ENCODE data around the gene ATP8B3.
"Not testable (repeated sequence)": the region's sequence is repeated elsewhere in the genome, so short reads cannot be mapped to it uniquely, and the experiment has no call there.

The ATP8B3 gene

DNA sequence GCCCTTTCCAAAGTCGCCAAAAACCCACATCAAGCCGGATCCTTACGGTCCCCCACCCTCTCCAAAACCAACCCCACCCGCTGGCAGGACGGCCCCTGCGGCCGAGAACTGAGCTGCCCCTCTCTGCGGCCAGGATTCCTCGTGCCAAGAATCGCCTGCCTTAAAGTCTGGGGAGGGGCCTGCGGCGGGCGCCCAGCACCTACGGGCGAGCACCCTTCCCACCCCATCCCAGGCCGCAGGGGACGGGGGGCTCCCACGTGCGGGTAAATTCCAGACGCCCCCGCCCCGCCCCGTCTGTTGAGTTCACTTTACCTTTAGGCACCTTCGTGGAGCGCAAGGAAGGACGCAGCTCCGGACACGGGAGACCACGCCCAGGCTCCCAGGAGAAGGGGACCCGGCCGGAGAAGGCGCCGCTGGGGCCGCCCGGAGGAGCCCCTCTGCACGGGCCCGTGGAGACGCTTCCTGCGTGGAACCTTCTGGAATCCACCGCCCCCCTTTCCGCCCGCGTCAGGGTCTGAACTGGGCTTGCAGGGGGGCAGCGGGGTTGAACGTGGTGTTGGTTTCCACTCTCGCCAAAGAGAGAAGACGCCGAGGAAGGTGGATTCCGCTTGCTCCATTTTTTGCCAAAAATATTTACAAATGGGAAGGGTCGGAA is 36.0 kb downstream of the ATP8B3 start:
- DNase-seq (ENCODE audit: insufficient read length, low spot score) = no peak
- FAIRE-seq = no peak

DNA sequence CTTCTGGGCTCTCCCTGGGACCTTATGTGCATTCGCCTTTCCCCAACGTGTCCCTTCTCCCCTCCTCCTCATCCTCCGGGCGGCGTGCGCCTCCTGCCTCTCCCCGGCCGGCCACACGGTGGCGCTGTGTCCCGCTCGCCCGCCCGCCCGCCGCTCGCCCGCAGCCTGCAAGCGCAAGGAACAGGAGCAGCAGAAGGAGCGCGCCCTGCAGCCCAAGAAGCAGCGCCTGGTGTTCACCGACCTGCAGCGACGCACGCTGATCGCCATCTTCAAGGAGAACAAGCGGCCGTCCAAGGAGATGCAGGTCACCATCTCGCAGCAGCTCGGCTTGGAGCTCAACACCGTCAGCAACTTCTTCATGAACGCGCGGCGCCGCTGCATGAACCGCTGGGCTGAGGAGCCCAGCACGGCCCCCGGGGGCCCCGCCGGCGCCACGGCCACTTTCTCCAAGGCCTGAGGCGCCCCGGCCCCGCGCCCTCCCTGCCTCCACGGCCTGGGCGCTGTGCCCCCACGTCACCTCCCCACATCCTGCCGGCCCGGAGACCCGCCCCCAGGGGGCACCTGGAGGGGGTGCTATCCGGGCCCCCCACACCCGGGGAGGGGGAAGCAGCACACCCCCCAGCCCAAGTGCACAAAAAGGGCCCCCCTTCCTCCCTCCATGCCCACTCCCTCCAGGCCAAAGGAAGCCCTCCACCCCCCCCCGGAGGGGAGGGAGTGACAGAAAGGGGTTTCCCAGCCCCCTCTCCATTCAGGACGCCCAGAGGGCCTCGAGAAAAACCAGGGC is 36.9 kb downstream of the ATP8B3 start:
- FAIRE-seq = no peak
- DNase-seq (ENCODE audit: insufficient read length, low spot score) = peak; percentile 57

DNA sequence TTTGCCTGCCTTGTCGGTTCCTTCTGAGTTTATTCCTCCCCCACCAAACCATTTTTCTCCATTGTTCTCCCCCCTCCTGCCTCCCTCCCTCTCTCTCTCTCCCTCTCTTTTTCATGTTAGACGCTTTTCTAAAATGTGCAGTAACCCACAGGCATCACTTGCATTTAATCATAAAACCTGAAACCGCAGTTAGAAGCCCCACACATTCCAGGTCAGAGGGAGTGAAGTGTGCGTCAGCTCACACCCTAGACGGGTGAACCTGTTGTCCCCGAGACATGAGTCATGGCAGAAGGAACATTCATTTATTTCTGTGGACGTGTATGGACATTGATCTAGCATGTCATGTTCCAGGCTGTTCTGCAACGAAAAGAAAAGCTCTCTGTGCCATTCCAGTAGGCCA is 38.9 kb downstream of the ATP8B3 start:
- FAIRE-seq (peak; percentile 28), DNase-seq (ENCODE audit: insufficient read length, low spot score) (peak; percentile 77)

DNA sequence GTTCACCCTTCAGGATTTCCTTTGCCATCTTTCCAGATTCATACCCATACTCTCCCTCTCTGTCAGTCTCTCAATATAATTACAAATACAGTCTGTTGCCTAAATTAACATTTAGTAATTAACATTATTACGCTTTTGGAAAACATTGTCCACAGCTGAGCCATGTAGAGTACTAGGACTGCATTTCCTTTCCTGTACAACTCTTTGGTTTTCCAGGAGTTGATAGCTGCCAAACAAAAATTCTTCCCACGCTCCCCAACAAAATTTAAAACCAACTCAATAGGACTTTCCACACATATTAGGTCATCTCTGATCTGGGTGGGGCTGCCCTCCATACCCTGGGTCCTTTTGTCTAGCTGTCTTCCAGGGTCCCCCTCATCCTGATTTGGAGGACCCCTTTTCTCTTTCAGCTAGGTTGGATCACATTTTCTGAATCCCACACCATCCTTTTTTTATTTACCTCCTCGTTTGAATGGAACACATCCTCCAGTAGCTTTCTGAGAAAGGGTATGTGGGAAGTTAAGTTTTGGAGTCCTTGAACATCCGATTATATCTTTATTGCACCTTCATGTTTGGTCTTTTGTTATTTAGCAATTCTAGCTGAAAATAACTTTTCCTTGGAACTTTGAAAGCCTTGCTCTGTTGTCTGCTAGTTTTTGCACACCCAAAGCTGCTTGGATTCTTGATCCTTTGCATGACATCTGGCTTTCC is 41.1 kb downstream of the ATP8B3 start:
- DNase-seq (ENCODE audit: insufficient read length, low spot score) (no peak), FAIRE-seq (no peak)

DNA sequence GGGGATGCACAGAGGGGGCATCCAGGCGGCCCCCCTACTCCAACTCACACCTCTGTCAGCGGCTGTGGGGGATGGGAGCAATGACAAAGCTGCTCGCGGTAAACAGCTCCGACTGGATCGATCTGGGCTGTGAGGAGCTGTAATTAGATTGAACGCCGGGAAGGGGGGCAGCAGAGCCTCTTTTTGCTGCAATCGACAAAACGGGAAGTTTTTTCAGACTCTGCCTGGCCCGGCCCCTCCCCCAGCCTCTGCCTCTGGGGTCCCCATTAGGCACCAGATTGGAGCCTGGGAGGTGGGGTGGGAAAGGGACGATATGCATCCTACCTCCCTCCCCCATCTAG is 42.5 kb downstream of the ATP8B3 start:
- DNase-seq (ENCODE audit: insufficient read length, low spot score) (no peak), FAIRE-seq (no peak)

DNA sequence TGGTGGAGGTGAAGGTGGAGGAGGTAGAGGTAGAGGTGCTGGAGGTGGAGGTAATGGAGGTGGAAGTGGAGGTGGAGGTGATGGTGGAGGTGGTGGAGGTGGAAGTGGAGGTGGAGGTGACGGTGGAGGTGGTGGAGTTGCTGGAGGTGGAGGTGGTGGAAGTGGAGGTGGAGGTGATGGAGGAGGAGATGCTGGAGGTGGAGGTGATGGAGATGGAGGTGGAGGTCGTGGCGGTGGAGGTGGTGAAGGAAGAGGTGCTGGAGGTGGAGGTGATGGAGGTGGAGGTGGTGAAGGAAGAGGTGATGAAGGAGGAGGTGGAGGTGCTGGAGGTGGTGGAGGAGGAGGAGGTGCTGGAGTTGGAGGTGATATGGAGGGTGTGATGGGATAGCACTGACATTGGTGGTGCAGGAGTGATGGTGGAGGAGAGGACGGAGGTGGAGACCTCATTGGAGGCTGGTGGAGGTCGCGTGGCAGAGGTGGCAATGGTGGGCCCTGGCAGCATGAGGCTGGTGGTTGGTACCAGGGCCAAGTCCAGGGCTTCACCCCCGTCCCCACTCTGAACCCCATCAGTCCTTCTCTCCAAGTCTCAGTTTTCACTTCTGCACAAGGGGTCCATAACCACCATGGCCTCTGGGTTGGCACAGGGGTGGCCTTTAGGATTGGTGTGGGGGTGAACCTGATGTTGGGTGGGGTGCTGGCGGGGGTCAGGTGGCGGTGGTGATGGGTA is 43.0 kb downstream of the ATP8B3 start:
- no peak for DNase-seq (ENCODE audit: insufficient read length, low spot score)
- FAIRE-seq = peak; percentile 79

DNA sequence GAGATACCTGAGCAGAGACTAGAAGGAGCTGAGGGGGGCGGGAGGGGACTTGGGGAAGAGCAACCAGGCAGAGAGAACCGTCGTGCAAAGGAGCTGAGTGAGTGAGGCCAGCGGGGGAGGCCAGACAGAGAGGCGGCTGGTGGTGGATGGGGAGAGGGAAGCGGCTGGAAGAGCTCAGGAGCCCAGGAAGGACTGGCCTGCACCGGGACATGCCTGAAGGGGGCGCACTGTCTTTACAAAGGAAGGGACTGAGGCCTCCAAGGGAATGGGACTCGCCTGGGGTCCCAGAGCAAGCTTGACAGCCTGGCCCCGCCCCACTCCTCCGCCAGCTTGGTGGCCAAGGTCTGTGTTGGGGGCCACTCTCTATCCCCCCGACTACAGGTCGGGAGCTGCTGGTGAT is 43.8 kb downstream of the ATP8B3 start:
- DNase-seq (ENCODE audit: insufficient read length, low spot score) (no peak), FAIRE-seq (no peak)

DNA sequence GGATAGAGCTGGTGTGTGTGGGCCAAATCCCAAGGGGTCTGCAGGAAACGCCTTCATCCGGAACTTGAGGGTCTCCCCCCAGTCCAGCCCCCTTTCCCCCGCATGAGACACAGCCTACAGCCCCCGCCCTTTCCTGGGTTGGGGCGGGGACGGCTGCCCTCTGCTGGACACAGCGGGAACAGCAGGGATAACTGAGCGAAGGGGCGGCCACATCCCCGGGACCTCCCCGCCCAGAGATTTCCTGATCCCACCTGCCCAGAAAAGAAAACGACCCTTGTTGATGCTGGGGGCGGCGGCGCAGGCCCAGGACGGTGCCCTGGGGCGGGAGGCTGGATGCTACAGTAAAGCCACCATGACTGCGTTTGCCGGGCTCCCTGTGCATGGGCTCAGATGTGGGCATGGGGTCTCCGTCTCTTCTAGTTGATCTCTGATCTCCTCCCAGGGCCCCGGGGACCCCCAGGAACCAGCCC is 44.6 kb downstream of the ATP8B3 start:
- FAIRE-seq (no peak), DNase-seq (ENCODE audit: insufficient read length, low spot score) (peak; percentile 75)

DNA sequence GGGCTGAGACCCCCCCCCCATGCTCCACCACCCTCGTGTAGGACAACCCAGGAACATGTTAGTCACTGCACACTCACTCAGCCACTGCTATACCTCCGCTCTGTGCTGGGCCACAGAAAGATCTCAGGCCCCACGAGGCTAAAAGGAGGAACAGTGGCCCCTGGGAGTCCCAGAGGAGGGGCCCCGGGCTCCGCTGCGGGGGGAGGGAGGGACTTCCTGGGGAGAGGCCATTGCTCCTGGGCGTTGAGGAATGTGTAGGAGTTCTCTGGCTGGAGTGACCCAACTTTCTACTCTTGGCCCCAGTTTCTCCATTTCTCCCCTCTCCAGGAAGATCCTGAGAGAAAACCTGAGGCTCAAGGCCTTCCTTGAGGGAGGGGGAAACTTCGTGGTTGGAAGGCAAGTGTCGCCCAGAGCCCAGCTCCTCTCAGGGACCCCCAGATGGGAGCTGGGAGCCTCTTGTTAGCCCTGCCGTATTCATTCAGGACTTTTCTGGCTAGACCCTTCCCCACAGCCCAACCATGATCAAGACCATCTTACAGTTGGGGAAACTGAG is 45.2 kb downstream of the ATP8B3 start:
- FAIRE-seq = no peak
- no peak for DNase-seq (ENCODE audit: insufficient read length, low spot score)

DNA sequence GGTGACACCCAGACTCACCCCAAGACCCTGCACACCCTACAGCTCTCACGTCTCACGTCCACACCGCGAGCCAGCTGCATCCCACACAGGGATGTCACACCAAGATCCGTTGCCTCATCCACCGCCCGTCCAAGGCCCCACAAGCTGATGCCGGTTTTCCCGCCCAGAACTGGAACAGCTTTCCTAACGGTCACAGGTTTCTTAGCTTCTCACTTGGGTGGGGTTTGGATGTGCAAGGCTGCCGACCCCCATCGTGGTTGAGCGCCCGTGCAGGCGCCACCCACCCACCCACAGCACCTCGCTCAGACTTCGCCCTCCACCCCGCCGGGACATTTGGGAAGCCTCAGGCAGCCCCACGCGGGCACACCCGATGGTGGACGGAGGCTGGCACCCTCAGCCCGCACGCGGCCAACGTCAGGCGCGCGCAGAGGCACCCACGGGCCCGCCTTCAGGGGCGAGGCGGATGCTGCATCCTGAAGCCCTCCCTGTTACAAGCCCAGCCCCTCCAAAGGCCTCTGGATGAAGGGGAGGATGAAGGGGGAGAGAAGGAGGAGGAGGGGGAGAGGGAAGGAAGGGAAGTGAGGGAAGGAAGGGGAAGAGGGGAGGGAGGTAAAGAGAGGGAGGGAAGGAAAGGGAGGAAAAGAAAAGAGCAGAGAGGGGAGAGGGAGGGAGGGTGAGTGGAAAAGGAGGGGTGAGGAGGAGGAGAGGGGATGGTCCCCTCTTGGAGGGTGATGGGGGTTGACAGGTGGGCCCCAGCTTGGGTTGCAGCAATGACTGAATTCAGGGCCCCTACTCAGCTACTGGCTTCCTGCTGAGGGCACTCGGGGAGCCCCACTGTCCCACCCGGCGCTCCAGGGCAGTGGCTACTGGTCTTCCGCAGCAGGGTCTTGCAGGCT is 45.9 kb downstream of the ATP8B3 start:
- FAIRE-seq (no peak), DNase-seq (ENCODE audit: insufficient read length, low spot score) (no peak)

DNA sequence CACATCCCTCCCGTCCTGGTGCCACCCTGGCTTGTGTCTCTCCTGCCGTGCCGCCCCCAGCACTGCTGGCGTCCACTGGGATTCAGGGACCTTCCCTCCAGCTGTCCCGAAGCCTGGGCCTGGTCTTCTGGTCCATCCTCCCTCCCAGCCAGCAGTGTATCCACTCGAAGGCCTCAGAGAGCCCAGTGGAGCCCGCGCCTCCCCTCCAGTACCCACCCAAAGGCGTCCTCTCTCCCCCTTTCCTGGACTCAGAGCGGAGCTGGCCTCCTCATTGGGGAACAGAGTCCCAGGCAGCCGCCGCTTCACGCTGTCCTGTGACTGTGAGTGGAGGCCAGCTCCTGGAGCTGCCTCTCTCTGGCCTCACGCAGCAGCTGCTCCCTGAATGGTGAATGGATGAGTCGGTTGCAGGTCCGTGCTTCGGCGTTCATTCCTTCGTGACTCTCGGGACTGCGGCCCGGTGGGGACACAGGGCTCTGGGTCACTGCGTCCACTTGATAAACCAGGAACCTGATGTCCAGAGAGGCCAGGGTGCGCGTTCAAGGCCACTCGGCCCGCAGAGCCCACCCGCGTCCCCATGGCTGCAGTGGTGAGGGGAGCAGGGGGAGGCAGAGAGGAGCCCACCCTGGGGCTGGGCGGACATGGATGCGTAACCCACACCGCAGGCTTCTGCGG is 46.7 kb downstream of the ATP8B3 start:
- DNase-seq (ENCODE audit: insufficient read length, low spot score) = no peak

DNA sequence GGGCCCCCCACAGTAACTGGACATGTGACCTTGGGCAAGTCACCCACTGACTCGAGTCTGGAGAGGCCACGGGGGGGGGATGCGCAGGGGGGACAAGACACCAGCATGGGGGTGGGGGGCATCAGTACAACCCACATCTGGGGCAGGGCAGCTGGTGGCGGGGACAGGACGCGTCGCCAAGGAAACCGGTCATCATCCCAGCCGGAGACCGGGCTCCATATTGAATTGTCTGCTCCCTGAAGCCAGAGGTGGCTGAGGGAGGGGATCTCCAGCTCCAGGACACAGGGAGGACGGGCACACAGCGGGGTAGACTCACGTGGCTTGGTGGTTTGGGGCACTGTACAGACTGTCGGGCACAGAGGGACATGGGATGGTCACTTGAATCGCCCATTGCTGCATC is 47.3 kb downstream of the ATP8B3 start:
- DNase-seq (ENCODE audit: insufficient read length, low spot score) (no peak), FAIRE-seq (no peak)

More for the DNA sequence above, 46.7 kb downstream of the ATP8B3 start:
- no peak for FAIRE-seq

DNA sequence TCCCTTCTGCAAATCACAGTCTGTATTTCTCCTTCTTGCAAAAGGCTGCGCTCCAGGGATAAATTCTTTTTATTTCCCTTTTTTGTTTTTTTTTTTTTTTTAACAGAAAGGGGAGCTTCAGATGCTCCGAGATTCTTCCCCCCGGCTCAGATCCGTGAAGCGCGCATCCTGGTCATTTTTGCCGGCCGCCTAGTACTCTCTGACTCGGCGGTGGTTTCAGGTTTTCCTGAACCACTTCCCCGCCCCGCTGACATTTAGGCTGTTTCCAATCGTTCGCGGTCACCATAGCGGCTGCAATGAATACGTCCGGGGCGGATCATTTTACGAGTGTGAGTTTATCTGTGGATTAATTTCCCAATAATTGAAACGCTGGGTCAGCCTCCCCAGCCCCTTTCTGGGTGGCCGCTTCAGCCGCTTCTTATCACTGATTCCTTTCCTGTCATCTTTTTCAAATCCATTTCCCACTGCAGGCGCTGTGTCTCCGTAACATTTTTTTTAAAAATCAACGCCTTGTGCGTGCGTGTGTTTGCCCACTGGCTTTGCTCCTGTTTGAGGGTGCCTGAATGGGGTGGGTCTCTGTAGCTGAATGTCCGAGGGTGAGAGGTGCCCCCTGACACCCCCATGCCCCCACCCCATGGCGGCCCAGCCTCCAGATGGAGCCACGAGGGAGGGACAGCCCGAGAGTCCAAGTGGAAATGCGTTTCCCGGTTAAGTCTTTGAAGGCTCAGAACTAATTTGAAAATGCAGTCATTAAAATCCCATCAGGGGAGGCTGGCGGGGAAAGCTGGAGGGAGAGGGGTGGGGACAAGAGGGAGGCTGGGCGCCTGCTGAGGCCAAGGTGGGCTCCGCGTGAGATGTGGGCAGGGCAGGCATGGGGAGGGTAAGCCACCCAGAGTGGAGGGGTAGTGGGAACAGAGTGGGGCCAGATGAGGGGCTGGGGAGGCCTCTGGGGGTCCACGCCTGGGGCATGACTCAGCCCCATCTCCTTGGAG is 48.1 kb downstream of the ATP8B3 start:
- DNase-seq (ENCODE audit: insufficient read length, low spot score) (no peak), FAIRE-seq (no peak)

DNA sequence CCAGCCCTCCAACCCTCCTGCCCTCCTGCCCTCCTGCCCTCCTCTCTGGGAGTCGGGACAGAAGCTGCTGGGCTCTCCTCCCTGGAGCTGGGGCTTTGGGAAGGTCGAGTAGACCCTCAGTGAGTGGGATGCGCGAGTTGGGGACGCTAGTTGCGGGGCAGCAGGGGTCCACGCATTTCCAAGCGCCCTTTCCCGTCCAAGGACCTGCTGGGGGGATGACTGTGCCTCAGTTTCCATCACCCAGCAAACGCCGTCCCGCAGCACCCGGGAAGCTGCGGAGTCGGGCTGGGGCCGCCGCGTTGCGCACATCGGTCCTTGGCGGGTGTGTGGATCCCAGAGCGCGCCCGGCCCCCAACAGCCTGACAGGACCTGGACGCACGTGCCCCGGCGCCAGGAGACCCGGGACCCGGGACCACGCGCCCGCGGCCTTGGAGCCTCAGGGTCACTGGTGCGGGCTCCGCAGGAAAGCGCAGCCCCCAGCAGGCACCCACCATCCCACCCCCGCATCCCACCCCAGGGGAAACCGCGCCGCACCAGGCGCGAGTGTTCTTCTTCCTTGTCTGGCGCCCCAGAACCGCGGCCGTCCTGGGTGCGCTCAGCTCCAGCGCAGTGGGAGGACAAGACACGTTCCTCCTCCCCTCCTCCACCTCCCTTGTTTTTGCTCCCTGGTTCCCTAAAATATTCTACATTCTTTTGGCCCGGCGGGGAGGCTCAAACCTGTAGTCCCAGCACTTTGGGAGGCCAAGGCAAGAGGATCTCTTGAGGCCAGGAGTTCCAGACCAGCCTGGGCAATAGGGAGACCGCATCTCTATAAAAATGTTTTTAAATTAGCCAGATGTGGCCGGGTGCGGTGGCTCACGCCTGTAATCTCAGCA is 49.6 kb downstream of the ATP8B3 start:
- no peak for DNase-seq (ENCODE audit: insufficient read length, low spot score)
- no peak for FAIRE-seq

DNA sequence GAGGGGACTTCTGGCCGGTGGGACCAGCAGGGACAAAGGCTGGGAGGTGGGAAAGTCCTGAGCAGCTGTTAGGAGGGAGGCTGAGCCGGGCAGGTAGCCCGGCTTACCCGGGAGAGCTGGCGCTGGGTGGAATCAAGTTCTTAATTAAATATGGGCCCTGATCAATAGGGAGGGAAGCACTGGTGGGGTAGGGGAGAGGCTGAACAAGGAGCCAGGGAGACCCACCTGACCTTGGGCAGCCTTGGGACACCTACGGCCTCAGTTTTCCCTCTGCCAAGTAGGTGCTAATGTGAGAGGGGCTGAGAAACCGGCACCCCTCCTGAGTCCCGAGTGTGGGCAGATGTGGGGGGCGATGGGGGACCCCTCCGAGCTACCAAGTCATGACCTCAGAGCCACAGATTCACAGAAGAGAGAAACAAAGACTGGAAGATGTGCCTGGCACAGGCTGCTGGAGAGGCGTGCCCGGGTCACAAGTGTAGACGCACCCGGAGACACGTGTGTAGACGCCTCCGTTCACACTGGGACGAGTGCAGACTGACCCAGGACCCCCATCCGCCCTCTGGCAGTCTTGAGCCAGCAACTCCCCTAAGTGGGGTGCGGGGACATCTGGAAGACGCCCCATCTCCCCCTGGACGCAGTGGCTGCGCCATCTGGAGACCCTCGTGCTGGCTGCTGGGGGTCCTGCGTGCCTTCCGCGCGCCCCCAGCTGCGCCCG is 50.4 kb downstream of the ATP8B3 start:
- FAIRE-seq (no peak), DNase-seq (ENCODE audit: insufficient read length, low spot score) (no peak)

DNA sequence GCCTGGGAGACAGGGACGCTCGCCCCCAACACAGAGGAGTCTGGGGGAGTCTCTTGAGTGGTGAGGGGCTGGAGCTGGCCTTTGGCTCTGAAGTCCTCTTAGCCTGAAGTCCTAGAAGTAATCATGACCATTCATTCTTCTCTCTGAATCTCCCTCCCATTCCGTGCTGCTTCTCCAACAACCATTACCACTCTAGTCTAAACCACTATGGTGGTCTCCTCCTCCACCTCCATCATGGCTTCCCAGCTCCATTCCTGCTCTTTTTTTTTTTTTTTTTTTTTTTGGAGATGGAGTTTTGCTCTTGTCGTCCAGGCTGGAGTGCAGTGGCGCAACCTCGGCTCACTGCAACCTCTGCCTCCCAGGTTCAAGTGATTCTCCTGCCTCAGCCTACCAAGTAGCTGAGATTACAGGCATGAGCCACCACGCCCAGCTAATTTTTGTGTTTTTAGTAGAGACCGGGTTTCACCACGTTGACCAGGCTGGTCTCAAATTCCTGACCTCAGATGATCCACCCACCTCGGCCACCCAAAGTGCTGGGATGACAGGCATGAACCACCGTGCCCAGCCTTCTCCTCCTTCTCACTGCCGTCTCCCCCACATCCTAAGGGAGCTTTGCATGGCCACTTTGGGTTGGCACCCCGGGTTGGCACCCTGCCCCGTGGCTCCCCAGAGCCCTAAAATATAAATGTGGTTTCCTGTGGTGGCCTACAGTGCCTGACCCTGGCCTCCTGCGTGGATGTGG is 51.1 kb downstream of the ATP8B3 start:
- DNase-seq (ENCODE audit: insufficient read length, low spot score); FAIRE-seq: not testable (repeated sequence)
